Mesodermal cell (in vitro differentiated cells): Measurements from ENCODE around the gene UPF3A.
"Not testable (repeated sequence)": the region's sequence is repeated elsewhere in the genome, so short reads cannot be mapped to it uniquely, and the experiment has no call there.

Source experiments
- H3K27ac ChIP-seq: 2 replicates; pipeline ENCODE4 v1.7.0; 2013; ENCODE audit warnings: mild to moderate bottlenecking, low read depth, low read length, moderate library complexity; ENCODE audit not compliant: severe bottlenecking
- H3K36me3 ChIP-seq: 2 replicates; pipeline ENCODE4 v1.7.1; 2013; ENCODE audit warnings: mild to moderate bottlenecking, low read length, moderate library complexity; ENCODE audit not compliant: control insufficient read depth, insufficient read depth
- H3K4me1 ChIP-seq: one replicate; pipeline ENCODE4 v1.7.1; 2013; ENCODE audit warnings: mild to moderate bottlenecking, low read length; ENCODE audit not compliant: insufficient read depth, control insufficient read depth, poor library complexity, severe bottlenecking
- H3K4me3 ChIP-seq: 2 replicates; pipeline ENCODE4 v1.7.0; 2013; ENCODE audit warnings: low read length, control low read depth, mild to moderate bottlenecking; ENCODE audit not compliant: insufficient read depth, poor library complexity, severe bottlenecking; ENCODE audit errors: extremely low read depth
- H3K9me3 ChIP-seq: 2 replicates; pipeline ENCODE4 v1.7.1; 2013; ENCODE audit warnings: mild to moderate bottlenecking, low read length, moderate library complexity; ENCODE audit not compliant: control insufficient read depth
- WGBS, 2 experiments: methylation state at CpG; one replicate each; pipeline ENCODE4 v1.1.5; 2013; ENCODE audit warnings: missing lambda C conversion rate in 2 of 2; ENCODE audit not compliant: insufficient coverage in 2 of 2; 5-methylcytosine and 5-hydroxymethylcytosine counted together

Gene UPF3A

GRCh38 chr13:114319441-114319913 is 38.1 kb downstream of the UPF3A start:
- H3K4me3 ChIP-seq = no peak overlapping the region
- 97% methylated on average over 3 of the region's 3 CpGs for WGBS, 2 experiments
- peaks cover 4% of the 10 kb centered on the region for H3K9me3 ChIP-seq
- H3K4me1 ChIP-seq = peaks cover 20% of the 10 kb centered on the region
- peaks cover 66% of the 10 kb centered on the region for H3K36me3 ChIP-seq
- H3K27ac ChIP-seq = peak overlapping the region; percentile 58

GRCh38 chr13:114320065-114320464 is 38.7 kb downstream of the UPF3A start:
- H3K27ac ChIP-seq = no peak overlapping the region
- H3K36me3 ChIP-seq = peaks cover 72% of the 10 kb centered on the region
- H3K4me1 ChIP-seq = peaks cover 18% of the 10 kb centered on the region
- peaks cover 4% of the 10 kb centered on the region for H3K9me3 ChIP-seq
- no peak overlapping the region for H3K4me3 ChIP-seq

GRCh38 chr13:114321256-114321655 is 39.9 kb downstream of the UPF3A start:
- H3K9me3 ChIP-seq = peaks cover 4% of the 10 kb centered on the region
- H3K36me3 ChIP-seq = peaks cover 84% of the 10 kb centered on the region
- H3K27ac ChIP-seq = no peak overlapping the region
- H3K4me1 ChIP-seq = peaks cover 12% of the 10 kb centered on the region
- H3K4me3 ChIP-seq = no peak overlapping the region
- WGBS, 2 experiments = 100% methylated on average over 1 to 2 of the region's 3 CpGs

- Histone ChIP-seq H3K4me1 (peaks cover 12% of the 10 kb centered on the region), H3K27ac (no peak overlapping the region), H3K4me3 (no peak overlapping the region), H3K9me3 (peaks cover 4% of the 10 kb centered on the region), H3K36me3 (peaks cover 75% of the 10 kb centered on the region)
- 100% methylated on average over 1 of the region's 2 CpGs; no CpG with 5 or more reads in 1 of the 2 experiments for WGBS, 2 experiments
Measured at GRCh38 chr13:114323349-114323748, 41.9 kb downstream of the UPF3A start.

GRCh38 chr13:114324334-114324733 is 42.9 kb downstream of the UPF3A start:
- no peak overlapping the region for H3K4me3 ChIP-seq
- peaks cover 4% of the 10 kb centered on the region for H3K9me3 ChIP-seq
- peaks cover 9% of the 10 kb centered on the region for H3K4me1 ChIP-seq
- H3K36me3 ChIP-seq = peaks cover 75% of the 10 kb centered on the region
- 97 to 98% methylated on average over 4 of the region's 4 CpGs for WGBS, 2 experiments
- H3K27ac ChIP-seq = no peak overlapping the region

GRCh38 chr13:114325729-114326128 is 44.3 kb downstream of the UPF3A start:
- Histone ChIP-seq H3K4me1 (no peaks in the 10 kb centered on the region), H3K4me3 (no peak overlapping the region), H3K9me3 (peaks cover 4% of the 10 kb centered on the region), H3K27ac (no peak overlapping the region), H3K36me3 (peaks cover 63% of the 10 kb centered on the region)
- 94 to 95% methylated on average over 1 to 2 of the region's 3 CpGs for WGBS, 2 experiments

GRCh38 chr13:114328034-114328433 is 46.6 kb downstream of the UPF3A start:
- peaks cover 40% of the 10 kb centered on the region for H3K36me3 ChIP-seq
- H3K9me3 ChIP-seq = no peaks in the 10 kb centered on the region
- no peak overlapping the region for H3K4me3 ChIP-seq
- H3K27ac ChIP-seq = no peak overlapping the region
- WGBS, 2 experiments = 90 to 94% methylated on average over 3 to 5 of the region's 6 CpGs
- H3K4me1 ChIP-seq = no peaks in the 10 kb centered on the region

- Histone ChIP-seq H3K27ac (no peak overlapping the region), H3K36me3 (peaks cover 34% of the 10 kb centered on the region), H3K9me3 (no peaks in the 10 kb centered on the region), H3K4me3 (no peak overlapping the region), H3K4me1 (no peaks in the 10 kb centered on the region)
- WGBS, 2 experiments = 100% methylated on average over 1 of the region's 1 CpG
Measured at GRCh38 chr13:114328595-114328994, 47.2 kb downstream of the UPF3A start.

- H3K9me3 ChIP-seq = no peaks in the 10 kb centered on the region
- peaks cover 19% of the 10 kb centered on the region for H3K36me3 ChIP-seq
- WGBS, 2 experiments = 88 to 93% methylated on average over 3 to 4 of the region's 5 CpGs
- H3K4me3 ChIP-seq = no peak overlapping the region
- no peaks in the 10 kb centered on the region for H3K4me1 ChIP-seq
- no peak overlapping the region for H3K27ac ChIP-seq
Measured at GRCh38 chr13:114330086-114330485, 48.7 kb downstream of the UPF3A start.

- not testable (repeated sequence) for H3K9me3 ChIP-seq, H3K36me3 ChIP-seq, H3K4me1 ChIP-seq, H3K4me3 ChIP-seq, H3K27ac ChIP-seq
- 42 to 55% methylated on average over 1 to 2 of the region's 3 CpGs for WGBS, 2 experiments
Measured at GRCh38 chr13:114333881-114334280, 52.5 kb downstream of the UPF3A start.

GRCh38 chr13:114334305-114335053 is 53.1 kb downstream of the UPF3A start:
- Histone ChIP-seq H3K27ac (no peak overlapping the region), H3K36me3 (no peaks in the 10 kb centered on the region), H3K4me3 (no peak overlapping the region), H3K4me1 (peaks cover 3% of the 10 kb centered on the region), H3K9me3 (no peaks in the 10 kb centered on the region)
- WGBS, 2 experiments = 87 to 94% methylated on average over 2 to 3 of the region's 5 CpGs
